NCI-H1092 (cell line): ENCODE results near the gene FGFBP2.
A peak's percentile ranks its signal among the peaks of the same experiment; 100 is the strongest.

Source experiments
- DNase-seq: peaks from one replicate; lab custom pipeline; 2025; lab: John Stamatoyannopoulos, UW

Gene FGFBP2

GRCh38 chr4:15968551-15969300 is 5.8 kb upstream of the FGFBP2 start:
- DNase-seq: no peak

- no peak for DNase-seq
These were observed 2.4 kb upstream of the FGFBP2 start for GRCh38 chr4:15965325-15965724.

GRCh38 chr4:15964159-15964558 is 1.2 kb upstream of the FGFBP2 start:
- no peak for DNase-seq

GRCh38 chr4:15963576-15963975 is 601 bp upstream of the FGFBP2 start:
- no peak for DNase-seq

GRCh38 chr4:15961781-15962510 is 1.0 kb downstream of the FGFBP2 start:
- DNase-seq: no peak

- no peak for DNase-seq
These were observed 4.4 kb downstream of the FGFBP2 start for GRCh38 chr4:15958562-15958961.

GRCh38 chr4:15956179-15956850 is 6.7 kb downstream of the FGFBP2 start:
- peak; percentile 63 for DNase-seq

- DNase-seq: no peak
These were observed 7.3 kb downstream of the FGFBP2 start for GRCh38 chr4:15955670-15956069.

GRCh38 chr4:15953625-15954024 is 9.3 kb downstream of the FGFBP2 start:
- no peak for DNase-seq

GRCh38 chr4:15951781-15952180 is 11.2 kb downstream of the FGFBP2 start:
- no peak for DNase-seq

- no peak for DNase-seq
These were observed 14.1 kb downstream of the FGFBP2 start for GRCh38 chr4:15948826-15949225.

GRCh38 chr4:15947684-15948083 is 15.3 kb downstream of the FGFBP2 start:
- DNase-seq: no peak

GRCh38 chr4:15945516-15945915 is 17.5 kb downstream of the FGFBP2 start:
- DNase-seq: no peak

- no peak for DNase-seq
These were observed 18.1 kb downstream of the FGFBP2 start for GRCh38 chr4:15944895-15945294.

- no peak for DNase-seq
These were observed 20.7 kb downstream of the FGFBP2 start for GRCh38 chr4:15942283-15942682.

GRCh38 chr4:15938640-15939039 is 24.3 kb downstream of the FGFBP2 start, which contains the start of gene FGFBP1:
TSS of gene FGFBP1 (minus strand) at chr4:15938740. CDS start at chr4:15936632, 2,108 bp downstream.
- no peak for DNase-seq

- DNase-seq: no peak
These were observed 24.8 kb downstream of the FGFBP2 start for GRCh38 chr4:15938182-15938581.

- DNase-seq: no peak
These were observed 26.5 kb downstream of the FGFBP2 start for GRCh38 chr4:15936495-15936894.

- no peak for DNase-seq
These were observed 27.2 kb downstream of the FGFBP2 start for GRCh38 chr4:15935504-15936402.

GRCh38 chr4:15934259-15934658 is 28.7 kb downstream of the FGFBP2 start:
- no peak for DNase-seq

- DNase-seq: no peak
These were observed 31.3 kb downstream of the FGFBP2 start for GRCh38 chr4:15931451-15932210.
